CD14-positive monocyte (primary cell): ENCODE results near the gene ADGRG6. TPM values are rescaled to one million over a fixed set of nuclear protein-coding genes. Genes with fewer than 3 reads are reported as not detected.

Experiments
- DNase-seq, 3 donors: peaks; one replicate each; pipeline ENCODE4 v3.0.0-alpha.2; 2011 to 2022
- H2AFZ ChIP-seq: 2 replicates; pipeline ENCODE4 v1.6.0; 2012; ENCODE audit warnings: mild to moderate bottlenecking, low read depth, low read length, inconsistent platforms; ENCODE audit not compliant: insufficient read depth, poor library complexity, severe bottlenecking
- H3K27ac ChIP-seq, 2 donors: 1 replicate in 1 of 2; 2 replicates in 1 of 2; pipeline ENCODE4 v1.5.1; 2012 to 2013; ENCODE audit warnings: low read length in 2 of 2, control low read depth in 1 of 2, inconsistent platforms in 1 of 2, low read depth in 1 of 2, mild to moderate bottlenecking in 1 of 2
- H3K27me3 ChIP-seq, 2 donors: one replicate each; pipeline versions ENCODE4 v1.6.0 to v1.6.1; 2011 to 2013; ENCODE audit warnings: low read length in 2 of 2; ENCODE audit not compliant: control insufficient read depth in 2 of 2, insufficient read depth in 2 of 2
- H3K36me3 ChIP-seq, 2 donors: replicated peaks in 1 of 2; 1 replicate in 1 of 2; 2 replicates in 1 of 2; pipeline versions ENCODE4 v1.5.1 to v1.6.1; 2012 to 2013; ENCODE audit warnings: low read length in 2 of 2, control low read depth in 1 of 2, inconsistent platforms in 1 of 2, mild to moderate bottlenecking in 1 of 2; ENCODE audit not compliant: insufficient read depth in 2 of 2, control insufficient read depth in 1 of 2
- H3K4me1 ChIP-seq, 2 donors: 1 replicate in 1 of 2; 2 replicates in 1 of 2; pipeline versions ENCODE4 v1.5.1 to v1.6.1; 2012 to 2013; ENCODE audit warnings: low read length in 2 of 2, control low read depth in 1 of 2, inconsistent platforms in 1 of 2, mild to moderate bottlenecking in 1 of 2, moderate library complexity in 1 of 2; ENCODE audit not compliant: insufficient read depth in 2 of 2, control insufficient read depth in 1 of 2
- H3K4me2 ChIP-seq: replicated peaks from 2 replicates; pipeline ENCODE3; 2012; ENCODE audit warnings: low read length, moderate library complexity, mild to moderate bottlenecking; ENCODE audit not compliant: poor library complexity, severe bottlenecking; ENCODE audit errors: extremely low read depth
- H3K4me3 ChIP-seq, 3 experiments: fragments of 200-600 bp in 1 of 3; sonication (generic) in 1 of 3; replicated peaks in 1 of 3; 1 replicate in 2 of 3; 2 replicates in 1 of 3; pipeline ENCODE4 v1.5.1; 2011 to 2013; ENCODE audit warnings: low read length in 3 of 3, mild to moderate bottlenecking in 3 of 3, control low read depth in 2 of 3, low read depth in 2 of 3, inconsistent platforms in 1 of 3, moderate library complexity in 1 of 3
- H3K79me2 ChIP-seq: 2 replicates; pipeline ENCODE4 v1.6.0; 2012; ENCODE audit warnings: mild to moderate bottlenecking, control low read depth, inconsistent platforms, low read length, moderate library complexity; ENCODE audit not compliant: insufficient read depth
- H3K9ac ChIP-seq: 2 replicates; pipeline ENCODE4 v1.6.0; 2017; ENCODE audit warnings: low read length, mild to moderate bottlenecking; ENCODE audit not compliant: insufficient read depth, poor library complexity, severe bottlenecking
- H3K9me3 ChIP-seq, 2 donors: replicated peaks in 1 of 2; 1 replicate in 1 of 2; 2 replicates in 1 of 2; pipeline versions ENCODE4 v1.5.1 to v1.6.1; 2012 to 2013; ENCODE audit warnings: low read length in 2 of 2, control low read depth in 1 of 2; ENCODE audit not compliant: control insufficient read depth in 1 of 2, insufficient read depth in 1 of 2
- H4K20me1 ChIP-seq: 2 replicates; pipeline ENCODE4 v1.6.0; 2012; ENCODE audit warnings: mild to moderate bottlenecking, low read length, control low read depth, moderate library complexity; ENCODE audit not compliant: insufficient read depth
- H3K27ac Mint-ChIP-seq, 7 donors: one replicate each; pipeline ENCODE4 v1.8.0; 2020; ENCODE audit warnings: mild to moderate bottlenecking in 7 of 7, mixed read lengths in 7 of 7, moderate library complexity in 6 of 7, inconsistent platforms in 2 of 7
- H3K27me3 Mint-ChIP-seq, 3 donors: one replicate each; pipeline ENCODE4 v1.8.0; 2021 to 2022; ENCODE audit warnings: low read depth in 3 of 3, mild to moderate bottlenecking in 3 of 3, mixed read lengths in 3 of 3, moderate library complexity in 3 of 3, inconsistent platforms in 1 of 3
- H3K36me3 Mint-ChIP-seq, 2 donors: one replicate each; pipeline ENCODE4 v1.8.0; 2020; ENCODE audit warnings: mixed read lengths in 2 of 2, inconsistent platforms in 1 of 2, mild to moderate bottlenecking in 1 of 2
- H3K4me1 Mint-ChIP-seq: one replicate; pipeline ENCODE4 v1.8.0; 2020; ENCODE audit warnings: mild to moderate bottlenecking, mixed read lengths
- H3K4me3 Mint-ChIP-seq, 2 donors: one replicate each; pipeline ENCODE4 v1.8.0; 2020; ENCODE audit warnings: mild to moderate bottlenecking in 2 of 2, mixed read lengths in 2 of 2, moderate library complexity in 1 of 2
- H3K9me3 Mint-ChIP-seq, 7 donors: one replicate each; pipeline ENCODE4 v1.8.0; 2020 to 2022; ENCODE audit warnings: mixed read lengths in 7 of 7, mild to moderate bottlenecking in 6 of 7, moderate library complexity in 6 of 7, inconsistent platforms in 2 of 7
- WGBS: methylation state at CpG from one replicate; pipeline ENCODE4 v1.1.5; 2013; ENCODE audit warnings: missing lambda C conversion rate; ENCODE audit not compliant: insufficient coverage; 5-methylcytosine and 5-hydroxymethylcytosine counted together
- intact Hi-C, 2 donors: fragments of 100-400 bp; cut with micrococcal nuclease; formaldehyde crosslinking; loops; one replicate each; pipeline versions ENCODE4 v1.15.0 to v1.15.1; 2023
- polyA plus RNA-seq, 3 donors: library from polyadenylated mRNA; depleted of rRNA in 1 of 3; unstranded in 2 of 3; stranded (reverse) in 1 of 3; fragments of 300-500 nt in 2 of 3; fragments of >200 nt in 1 of 3; fragmentation: Illumina TruSeq in 2 of 3; gene quantifications; 1 replicate in 2 of 3; 2 replicates in 1 of 3; pipeline ENCODE4 v1.2.3, GENCODE V29; 2012 to 2021
- TF ChIP-seq, protein P1 (sequence below): fragments of 200-600 bp; IDR thresholded peaks from one replicate; pipeline ENCODE4 v1.8.0; 2022; ENCODE audit warnings: antibody characterized with exemption, mild to moderate bottlenecking

ADGRG6 gene
- polyA plus RNA-seq, 3 donors = 0.18 to 0.31 TPM; not detected in 1

DNA sequence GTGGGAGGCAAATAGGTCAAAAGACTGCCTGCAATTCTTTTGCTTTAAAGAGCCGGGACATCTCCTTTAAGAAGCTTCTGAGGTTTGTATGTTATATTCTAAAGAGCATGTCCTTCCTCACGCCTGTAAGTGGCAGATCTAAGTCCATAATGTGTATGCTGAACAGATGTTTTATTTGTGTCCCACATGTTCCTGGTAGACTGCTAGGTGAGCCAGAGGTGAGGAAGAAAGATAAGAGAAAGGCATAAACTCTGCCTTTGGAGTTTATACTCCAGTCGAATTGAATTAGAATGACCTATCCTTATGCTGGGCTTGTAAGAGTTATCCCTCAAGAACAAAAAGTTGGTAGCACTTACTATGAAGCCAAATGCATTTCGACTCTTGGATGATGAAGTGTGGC is 27.2 kb upstream of the ADGRG6 start:
- Histone ChIP-seq H3K9ac (no peak overlapping the region), H3K4me1 (no peaks in the 10 kb centered on the region), H3K79me2 (no peaks in the 10 kb centered on the region), H3K4me3 (no peak overlapping the region), H3K27me3 (no peaks in the 10 kb centered on the region), H2AFZ (no peak overlapping the region), H4K20me1 (no peaks in the 10 kb centered on the region), H3K27ac (no peak overlapping the region), H3K36me3 (no peaks in the 10 kb centered on the region), H3K4me2 (no peak overlapping the region), H3K9me3 (no peaks in the 10 kb centered on the region)
- Mint-ChIP-seq H3K4me3 (no peak overlapping the region), H3K27ac (no peak overlapping the region), H3K36me3 (no peaks in the 10 kb centered on the region), H3K27me3 (peaks cover 0 to 4% (median 0%) of the 10 kb centered on the region in 3 donors), H3K4me1 (no peaks in the 10 kb centered on the region), H3K9me3 (peaks cover 0 to 3% (median 0%) of the 10 kb centered on the region in 7 donors)
- no peak for DNase-seq
- TF ChIP-seq, protein P1, sequence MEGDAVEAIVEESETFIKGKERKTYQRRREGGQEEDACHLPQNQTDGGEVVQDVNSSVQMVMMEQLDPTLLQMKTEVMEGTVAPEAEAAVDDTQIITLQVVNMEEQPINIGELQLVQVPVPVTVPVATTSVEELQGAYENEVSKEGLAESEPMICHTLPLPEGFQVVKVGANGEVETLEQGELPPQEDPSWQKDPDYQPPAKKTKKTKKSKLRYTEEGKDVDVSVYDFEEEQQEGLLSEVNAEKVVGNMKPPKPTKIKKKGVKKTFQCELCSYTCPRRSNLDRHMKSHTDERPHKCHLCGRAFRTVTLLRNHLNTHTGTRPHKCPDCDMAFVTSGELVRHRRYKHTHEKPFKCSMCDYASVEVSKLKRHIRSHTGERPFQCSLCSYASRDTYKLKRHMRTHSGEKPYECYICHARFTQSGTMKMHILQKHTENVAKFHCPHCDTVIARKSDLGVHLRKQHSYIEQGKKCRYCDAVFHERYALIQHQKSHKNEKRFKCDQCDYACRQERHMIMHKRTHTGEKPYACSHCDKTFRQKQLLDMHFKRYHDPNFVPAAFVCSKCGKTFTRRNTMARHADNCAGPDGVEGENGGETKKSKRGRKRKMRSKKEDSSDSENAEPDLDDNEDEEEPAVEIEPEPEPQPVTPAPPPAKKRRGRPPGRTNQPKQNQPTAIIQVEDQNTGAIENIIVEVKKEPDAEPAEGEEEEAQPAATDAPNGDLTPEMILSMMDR = no peak
- WGBS = 82% methylated on average over 3 of the region's 4 CpGs
- intact Hi-C loops = no loop called here

DNA sequence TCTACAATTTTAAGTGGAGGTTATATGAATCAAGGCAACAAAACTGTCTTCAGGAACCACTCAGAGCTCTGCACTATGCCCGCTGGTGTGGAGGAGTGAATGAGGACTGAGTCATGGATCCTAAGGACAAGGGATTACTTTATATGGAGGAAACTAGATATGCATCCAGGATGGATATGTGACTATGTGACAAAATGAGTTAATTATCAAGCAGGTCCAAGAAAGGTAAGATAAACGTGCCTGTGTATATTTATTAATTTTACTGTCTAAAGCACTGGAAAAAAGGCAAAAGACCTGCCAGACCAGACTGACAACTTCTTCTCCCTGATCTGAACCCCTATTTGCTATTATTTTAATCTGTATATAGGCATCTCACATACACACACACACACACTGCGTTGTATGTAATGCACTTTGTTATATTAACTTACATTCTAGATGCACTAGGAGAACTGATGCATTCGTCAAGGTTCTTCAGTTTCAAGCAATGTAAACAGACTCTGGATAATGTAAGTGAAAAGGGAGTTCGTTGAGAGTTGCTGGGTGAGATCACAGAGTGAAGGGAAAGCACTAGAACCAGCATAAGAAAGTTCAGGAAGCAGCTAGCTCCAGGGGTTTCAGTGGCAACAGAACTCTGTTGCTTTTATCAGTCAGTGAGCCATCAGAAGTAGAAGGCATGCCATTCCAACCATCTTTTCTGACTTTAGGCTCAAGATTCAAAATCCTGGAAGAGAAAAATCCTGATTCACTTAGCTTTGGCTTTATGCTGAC is 26.4 kb upstream of the ADGRG6 start:
- H3K79me2 ChIP-seq = no peaks in the 10 kb centered on the region
- intact Hi-C loops = no loop called here
- no peaks in the 10 kb centered on the region for H3K36me3 Mint-ChIP-seq
- no peak for DNase-seq
- H3K4me1 ChIP-seq = no peaks in the 10 kb centered on the region
- H3K27me3 Mint-ChIP-seq = peaks cover 0 to 3% (median 0%) of the 10 kb centered on the region in 3 donors
- no peak overlapping the region for H3K4me3 ChIP-seq
- no peak overlapping the region for H2AFZ ChIP-seq
- H3K4me3 Mint-ChIP-seq = no peak overlapping the region
- 75% methylated on average over 2 of the region's 5 CpGs for WGBS
- no peaks in the 10 kb centered on the region for H4K20me1 ChIP-seq
- peaks cover 0 to 6% (median 0%) of the 10 kb centered on the region in 7 donors for H3K9me3 Mint-ChIP-seq
- H3K27me3 ChIP-seq = no peaks in the 10 kb centered on the region
- H3K27ac ChIP-seq = no peak overlapping the region
- no peak overlapping the region for H3K4me2 ChIP-seq
- no peak overlapping the region for H3K27ac Mint-ChIP-seq
- no peaks in the 10 kb centered on the region for H3K4me1 Mint-ChIP-seq
- H3K9ac ChIP-seq = no peak overlapping the region
- TF ChIP-seq, protein P1 = no peak
- no peaks in the 10 kb centered on the region for H3K9me3 ChIP-seq
- H3K36me3 ChIP-seq = no peaks in the 10 kb centered on the region
